WTC11 (cell line): Measurements from ENCODE around the gene C4orf50.

Source experiments
- ATF3 ChIP-seq: sonication (generic); formaldehyde crosslinking; conservative IDR thresholded peaks from 2 replicates; pipeline ENCODE4 v1.8.1; 2022; ENCODE audit warnings: mild to moderate bottlenecking, missing genetic modification reagents
- CTCF ChIP-seq: fragments of 200-600 bp; IDR thresholded peaks from 2 replicates; pipeline ENCODE4 v1.8.0; 2022; ENCODE audit warnings: antibody characterized with exemption
- MLX ChIP-seq: sonication (generic); formaldehyde crosslinking; IDR thresholded peaks from 2 replicates; pipeline ENCODE4 v1.8.1; 2023; ENCODE audit warnings: mild to moderate bottlenecking, missing genetic modification reagents, moderate library complexity
- USF2 ChIP-seq: sonication (generic); formaldehyde crosslinking; IDR thresholded peaks from 2 replicates; pipeline ENCODE4 v1.8.1; 2023; ENCODE audit warnings: mild to moderate bottlenecking, missing genetic modification reagents, moderate library complexity
- ZNF121 ChIP-seq: sonication (generic); formaldehyde crosslinking; IDR thresholded peaks from 2 replicates; pipeline ENCODE4 v1.8.0; 2023; ENCODE audit warnings: missing genetic modification reagents

GRCh38 chr4:5885733-5886132 is 132.5 kb downstream of the C4orf50 start:
- TF ChIP-seq CTCF: no peak
- no peak for TF ChIP-seq MLX (CRISPR knock-in tag)
- TF ChIP-seq ZNF121 (CRISPR knock-in tag): no peak
- TF ChIP-seq ATF3 (CRISPR knock-in tag): no peak
- TF ChIP-seq USF2 (CRISPR knock-in tag): no peak
